CD14-positive monocyte (primary cell): ENCODE results near the gene KLC4. TPM values are rescaled to one million over a fixed set of nuclear protein-coding genes. Genes with fewer than 3 reads are reported as not detected.

Source experiments
- DNase-seq, 3 donors: peaks; one replicate each; pipeline ENCODE4 v3.0.0-alpha.2; 2011 to 2022
- H2AFZ ChIP-seq: 2 replicates; pipeline ENCODE4 v1.6.0; 2012; ENCODE audit warnings: mild to moderate bottlenecking, low read depth, low read length, inconsistent platforms; ENCODE audit not compliant: insufficient read depth, poor library complexity, severe bottlenecking
- H3K27ac ChIP-seq, 2 donors: 1 replicate in 1 of 2; 2 replicates in 1 of 2; pipeline ENCODE4 v1.5.1; 2012 to 2013; ENCODE audit warnings: low read length in 2 of 2, control low read depth in 1 of 2, inconsistent platforms in 1 of 2, low read depth in 1 of 2, mild to moderate bottlenecking in 1 of 2
- H3K27me3 ChIP-seq, 2 donors: one replicate each; pipeline versions ENCODE4 v1.6.0 to v1.6.1; 2011 to 2013; ENCODE audit warnings: low read length in 2 of 2; ENCODE audit not compliant: control insufficient read depth in 2 of 2, insufficient read depth in 2 of 2
- H3K36me3 ChIP-seq, 2 donors: replicated peaks in 1 of 2; 1 replicate in 1 of 2; 2 replicates in 1 of 2; pipeline versions ENCODE4 v1.5.1 to v1.6.1; 2012 to 2013; ENCODE audit warnings: low read length in 2 of 2, control low read depth in 1 of 2, inconsistent platforms in 1 of 2, mild to moderate bottlenecking in 1 of 2; ENCODE audit not compliant: insufficient read depth in 2 of 2, control insufficient read depth in 1 of 2
- H3K4me1 ChIP-seq, 2 donors: 1 replicate in 1 of 2; 2 replicates in 1 of 2; pipeline versions ENCODE4 v1.5.1 to v1.6.1; 2012 to 2013; ENCODE audit warnings: low read length in 2 of 2, control low read depth in 1 of 2, inconsistent platforms in 1 of 2, mild to moderate bottlenecking in 1 of 2, moderate library complexity in 1 of 2; ENCODE audit not compliant: insufficient read depth in 2 of 2, control insufficient read depth in 1 of 2
- H3K4me2 ChIP-seq: replicated peaks from 2 replicates; pipeline ENCODE3; 2012; ENCODE audit warnings: low read length, moderate library complexity, mild to moderate bottlenecking; ENCODE audit not compliant: poor library complexity, severe bottlenecking; ENCODE audit errors: extremely low read depth
- H3K4me3 ChIP-seq, 3 experiments: fragments of 200-600 bp in 1 of 3; sonication (generic) in 1 of 3; replicated peaks in 1 of 3; 1 replicate in 2 of 3; 2 replicates in 1 of 3; pipeline ENCODE4 v1.5.1; 2011 to 2013; ENCODE audit warnings: low read length in 3 of 3, mild to moderate bottlenecking in 3 of 3, control low read depth in 2 of 3, low read depth in 2 of 3, inconsistent platforms in 1 of 3, moderate library complexity in 1 of 3
- H3K79me2 ChIP-seq: 2 replicates; pipeline ENCODE4 v1.6.0; 2012; ENCODE audit warnings: mild to moderate bottlenecking, control low read depth, inconsistent platforms, low read length, moderate library complexity; ENCODE audit not compliant: insufficient read depth
- H3K9ac ChIP-seq: 2 replicates; pipeline ENCODE4 v1.6.0; 2017; ENCODE audit warnings: low read length, mild to moderate bottlenecking; ENCODE audit not compliant: insufficient read depth, poor library complexity, severe bottlenecking
- H3K9me3 ChIP-seq, 2 donors: replicated peaks in 1 of 2; 1 replicate in 1 of 2; 2 replicates in 1 of 2; pipeline versions ENCODE4 v1.5.1 to v1.6.1; 2012 to 2013; ENCODE audit warnings: low read length in 2 of 2, control low read depth in 1 of 2; ENCODE audit not compliant: control insufficient read depth in 1 of 2, insufficient read depth in 1 of 2
- H4K20me1 ChIP-seq: 2 replicates; pipeline ENCODE4 v1.6.0; 2012; ENCODE audit warnings: mild to moderate bottlenecking, low read length, control low read depth, moderate library complexity; ENCODE audit not compliant: insufficient read depth
- H3K27ac Mint-ChIP-seq, 7 donors: one replicate each; pipeline ENCODE4 v1.8.0; 2020; ENCODE audit warnings: mild to moderate bottlenecking in 7 of 7, mixed read lengths in 7 of 7, moderate library complexity in 6 of 7, inconsistent platforms in 2 of 7
- H3K27me3 Mint-ChIP-seq, 3 donors: one replicate each; pipeline ENCODE4 v1.8.0; 2021 to 2022; ENCODE audit warnings: low read depth in 3 of 3, mild to moderate bottlenecking in 3 of 3, mixed read lengths in 3 of 3, moderate library complexity in 3 of 3, inconsistent platforms in 1 of 3
- H3K36me3 Mint-ChIP-seq, 2 donors: one replicate each; pipeline ENCODE4 v1.8.0; 2020; ENCODE audit warnings: mixed read lengths in 2 of 2, inconsistent platforms in 1 of 2, mild to moderate bottlenecking in 1 of 2
- H3K4me1 Mint-ChIP-seq: one replicate; pipeline ENCODE4 v1.8.0; 2020; ENCODE audit warnings: mild to moderate bottlenecking, mixed read lengths
- H3K4me3 Mint-ChIP-seq, 2 donors: one replicate each; pipeline ENCODE4 v1.8.0; 2020; ENCODE audit warnings: mild to moderate bottlenecking in 2 of 2, mixed read lengths in 2 of 2, moderate library complexity in 1 of 2
- H3K9me3 Mint-ChIP-seq, 7 donors: one replicate each; pipeline ENCODE4 v1.8.0; 2020 to 2022; ENCODE audit warnings: mixed read lengths in 7 of 7, mild to moderate bottlenecking in 6 of 7, moderate library complexity in 6 of 7, inconsistent platforms in 2 of 7
- WGBS: methylation state at CpG from one replicate; pipeline ENCODE4 v1.1.5; 2013; ENCODE audit warnings: missing lambda C conversion rate; ENCODE audit not compliant: insufficient coverage; 5-methylcytosine and 5-hydroxymethylcytosine counted together
- intact Hi-C, 2 donors: fragments of 100-400 bp; cut with micrococcal nuclease; formaldehyde crosslinking; loops; one replicate each; pipeline versions ENCODE4 v1.15.0 to v1.15.1; 2023
- polyA plus RNA-seq, 3 donors: library from polyadenylated mRNA; depleted of rRNA in 1 of 3; unstranded in 2 of 3; stranded (reverse) in 1 of 3; fragments of 300-500 nt in 2 of 3; fragments of >200 nt in 1 of 3; fragmentation: Illumina TruSeq in 2 of 3; gene quantifications; 1 replicate in 2 of 3; 2 replicates in 1 of 3; pipeline ENCODE4 v1.2.3, GENCODE V29; 2012 to 2021
- TF ChIP-seq, protein P1 (sequence below): fragments of 200-600 bp; IDR thresholded peaks from one replicate; pipeline ENCODE4 v1.8.0; 2022; ENCODE audit warnings: antibody characterized with exemption, mild to moderate bottlenecking

The KLC4 gene
- polyA plus RNA-seq, 3 donors, result 6.0 to 16.2 (median 6.1) TPM

DNA sequence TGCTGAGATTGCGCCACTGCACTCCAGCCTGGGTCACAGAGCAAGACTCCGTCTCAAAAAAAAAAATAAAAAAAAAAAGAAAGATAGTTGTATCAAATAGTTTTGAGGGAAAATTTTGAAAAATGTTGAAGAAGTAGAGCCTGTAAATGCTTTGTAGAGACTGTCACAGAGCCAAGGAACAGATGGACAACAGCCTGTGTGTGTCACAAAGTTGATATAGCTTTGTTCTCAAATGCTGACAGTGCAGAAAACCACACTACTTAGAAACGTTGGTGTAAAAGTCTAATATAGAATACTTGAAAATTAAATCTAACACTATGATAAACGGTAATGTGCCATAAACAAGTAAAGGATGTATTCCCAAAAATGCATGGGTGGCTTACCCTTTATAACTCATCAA, 42.1 kb downstream of the KLC4 start:
- Mint-ChIP-seq H3K27ac (no peak overlapping the region), H3K9me3 (no peaks in the 10 kb centered on the region), H3K4me1 (peaks cover 8% of the 10 kb centered on the region), H3K36me3 (no peaks in the 10 kb centered on the region), H3K27me3 (peaks cover under 1 to 3% (median 1%) of the 10 kb centered on the region in 3 donors), H3K4me3 (no peak overlapping the region)
- TF ChIP-seq, protein P1, sequence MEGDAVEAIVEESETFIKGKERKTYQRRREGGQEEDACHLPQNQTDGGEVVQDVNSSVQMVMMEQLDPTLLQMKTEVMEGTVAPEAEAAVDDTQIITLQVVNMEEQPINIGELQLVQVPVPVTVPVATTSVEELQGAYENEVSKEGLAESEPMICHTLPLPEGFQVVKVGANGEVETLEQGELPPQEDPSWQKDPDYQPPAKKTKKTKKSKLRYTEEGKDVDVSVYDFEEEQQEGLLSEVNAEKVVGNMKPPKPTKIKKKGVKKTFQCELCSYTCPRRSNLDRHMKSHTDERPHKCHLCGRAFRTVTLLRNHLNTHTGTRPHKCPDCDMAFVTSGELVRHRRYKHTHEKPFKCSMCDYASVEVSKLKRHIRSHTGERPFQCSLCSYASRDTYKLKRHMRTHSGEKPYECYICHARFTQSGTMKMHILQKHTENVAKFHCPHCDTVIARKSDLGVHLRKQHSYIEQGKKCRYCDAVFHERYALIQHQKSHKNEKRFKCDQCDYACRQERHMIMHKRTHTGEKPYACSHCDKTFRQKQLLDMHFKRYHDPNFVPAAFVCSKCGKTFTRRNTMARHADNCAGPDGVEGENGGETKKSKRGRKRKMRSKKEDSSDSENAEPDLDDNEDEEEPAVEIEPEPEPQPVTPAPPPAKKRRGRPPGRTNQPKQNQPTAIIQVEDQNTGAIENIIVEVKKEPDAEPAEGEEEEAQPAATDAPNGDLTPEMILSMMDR, result no peak
- H3K27ac ChIP-seq, result no peak overlapping the region
- no peak overlapping the region for H2AFZ ChIP-seq
- H3K9me3 ChIP-seq, result no peaks in the 10 kb centered on the region
- intact Hi-C loops, result no loop called here
- no peaks in the 10 kb centered on the region for H3K27me3 ChIP-seq
- H3K36me3 ChIP-seq, result no peaks in the 10 kb centered on the region
- no peak for DNase-seq
- no peaks in the 10 kb centered on the region for H3K79me2 ChIP-seq
- no peak overlapping the region for H3K4me3 ChIP-seq
- no peak overlapping the region for H3K4me2 ChIP-seq
- 85% methylated on average over 2 of the region's 4 CpGs for WGBS
- no peaks in the 10 kb centered on the region for H4K20me1 ChIP-seq
- no peak overlapping the region for H3K9ac ChIP-seq
- H3K4me1 ChIP-seq, result peaks cover 0 to 11% of the 10 kb centered on the region in 2 donors

DNA sequence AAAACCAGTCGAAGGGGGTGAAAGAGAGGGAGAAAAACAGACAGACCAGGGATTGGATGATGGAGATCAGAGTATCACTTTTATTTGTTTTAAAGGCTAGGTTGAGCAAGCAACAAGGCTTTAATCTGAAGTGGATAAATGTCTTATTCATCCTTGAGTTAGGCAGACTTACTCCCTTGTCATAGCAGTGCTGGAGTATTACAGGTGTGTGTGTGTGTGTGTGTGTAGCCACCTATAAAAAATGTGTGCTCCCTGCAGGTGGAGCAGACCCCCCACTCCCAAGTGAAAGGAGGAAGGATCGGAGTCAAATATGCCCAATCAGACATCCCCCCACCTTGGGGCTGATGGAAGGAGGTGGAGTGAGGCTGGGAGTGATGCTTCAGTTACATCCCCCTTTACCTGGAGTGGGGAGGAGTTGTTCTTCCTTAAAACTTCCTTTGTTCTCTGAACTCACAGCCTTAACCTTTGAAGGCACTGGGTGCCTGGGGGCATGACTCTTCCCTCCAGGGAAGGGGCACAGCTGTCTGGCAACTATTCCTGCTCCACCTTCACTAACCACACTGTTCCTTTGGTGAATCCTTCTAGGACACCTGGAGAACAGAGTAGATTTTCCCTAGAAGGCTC, 43.9 kb downstream of the KLC4 start:
- TF ChIP-seq, protein P1, result no peak
- WGBS, result 83% methylated on average over 1 of the region's 2 CpGs
- no peak overlapping the region for H3K27ac Mint-ChIP-seq

More for the DNA sequence above, 43.9 kb downstream of the KLC4 start:
- H3K27ac ChIP-seq, result no peak overlapping the region
- H4K20me1 ChIP-seq, result no peaks in the 10 kb centered on the region
- no peaks in the 10 kb centered on the region for H3K27me3 ChIP-seq
- H2AFZ ChIP-seq, result no peak overlapping the region
- H3K4me2 ChIP-seq, result no peak overlapping the region
- H3K36me3 ChIP-seq, result no peaks in the 10 kb centered on the region
- Mint-ChIP-seq H3K9me3 (no peaks in the 10 kb centered on the region), H3K27me3 (peaks cover 0 to 3% (median 1%) of the 10 kb centered on the region in 3 donors), H3K36me3 (no peaks in the 10 kb centered on the region), H3K4me1 (no peaks in the 10 kb centered on the region), H3K4me3 (no peak overlapping the region)
- no peak overlapping the region for H3K4me3 ChIP-seq
- intact Hi-C loops, result no loop called here
- DNase-seq, result no peak
- H3K9ac ChIP-seq, result no peak overlapping the region
- H3K4me1 ChIP-seq, result no peaks in the 10 kb centered on the region
- H3K79me2 ChIP-seq, result no peaks in the 10 kb centered on the region
- H3K9me3 ChIP-seq, result no peaks in the 10 kb centered on the region
